Esophagus (tissue), 2 donors: ENCODE measurements around the gene TMTC4. TPM values are rescaled to one million over a fixed set of nuclear protein-coding genes. Genes with fewer than 3 reads are reported as not detected.

Experiments
- H3K27ac ChIP-seq, 2 donors: one replicate each; pipeline ENCODE4 v1.5.1; 2013; ENCODE audit warnings: low read depth in 2 of 2, mild to moderate bottlenecking in 2 of 2, inconsistent platforms in 1 of 2, low read length in 1 of 2, moderate library complexity in 1 of 2
- H3K27me3 ChIP-seq, 2 donors: one replicate each; pipeline ENCODE4 v1.6.1; 2013; ENCODE audit warnings: low read length in 2 of 2, control low read depth in 1 of 2, mild to moderate bottlenecking in 1 of 2; ENCODE audit not compliant: insufficient read depth in 2 of 2, control insufficient read depth in 1 of 2
- H3K36me3 ChIP-seq, 2 donors: one replicate each; pipeline ENCODE4 v1.6.1; 2013; ENCODE audit warnings: low read length in 1 of 2; ENCODE audit not compliant: control insufficient read depth in 2 of 2, insufficient read depth in 2 of 2
- H3K4me1 ChIP-seq, 2 donors: one replicate each; pipeline ENCODE4 v1.6.1; 2013; ENCODE audit warnings: low read length in 1 of 2; ENCODE audit not compliant: control insufficient read depth in 2 of 2, insufficient read depth in 2 of 2
- H3K4me3 ChIP-seq, 2 donors: one replicate each; pipeline ENCODE4 v1.5.1; 2013; ENCODE audit warnings: low read length in 2 of 2, mild to moderate bottlenecking in 2 of 2, low read depth in 1 of 2, moderate library complexity in 1 of 2
- H3K9me3 ChIP-seq, 2 donors: one replicate each; pipeline ENCODE4 v1.6.1; 2013; ENCODE audit warnings: mild to moderate bottlenecking in 2 of 2, low read depth in 1 of 2, low read length in 1 of 2, moderate library complexity in 1 of 2; ENCODE audit not compliant: control insufficient read depth in 2 of 2, insufficient read depth in 1 of 2
- WGBS, 2 donors: extraction: QIAGEN DNeasy Blood & Tissue Kit; methylation state at CpG; one replicate each; pipeline ENCODE4 v1.1.7; 2013; 5-methylcytosine and 5-hydroxymethylcytosine counted together
- polyA plus RNA-seq, 2 donors: library from polyadenylated mRNA; stranded (reverse); fragments of 200-250 nt; gene quantifications; one replicate each; pipeline ENCODE4 v1.2.3, GENCODE V29; 2013
- donor health status: healthy with polysubstance abuse.
- donor health status: Bipolar disorder and iron deficiency.

TMTC4 gene
- polyA plus RNA-seq, 2 donors: 4.4 to 5.5 TPM

GRCh38 chr13:100601716-100602115 lies 72.9 kb downstream of the TMTC4 start:
- no peaks in the 10 kb centered on the region for H3K27me3 ChIP-seq
- 97% methylated on average over 7 of the region's 7 CpGs for WGBS, 2 donors
- no peak overlapping the region for H3K4me3 ChIP-seq
- H3K36me3 ChIP-seq: peaks cover 0 to 2% of the 10 kb centered on the region in 2 donors
- H3K9me3 ChIP-seq: no peaks in the 10 kb centered on the region
- H3K4me1 ChIP-seq: no peaks in the 10 kb centered on the region
- no peak overlapping the region for H3K27ac ChIP-seq

- Histone ChIP-seq H3K27ac (no peak overlapping the region), H3K4me3 (no peak overlapping the region), H3K27me3 (no peaks in the 10 kb centered on the region), H3K9me3 (no peaks in the 10 kb centered on the region), H3K4me1 (no peaks in the 10 kb centered on the region), H3K36me3 (no peaks in the 10 kb centered on the region)
- 57 to 63% methylated on average over 6 of the region's 6 CpGs for WGBS, 2 donors
Measured at GRCh38 chr13:100600915-100601314, 73.7 kb downstream of the TMTC4 start.

GRCh38 chr13:100600461-100600860 lies 74.1 kb downstream of the TMTC4 start:
- H3K4me1 ChIP-seq: no peaks in the 10 kb centered on the region
- H3K9me3 ChIP-seq: no peaks in the 10 kb centered on the region
- 95 to 97% methylated on average over 6 of the region's 6 CpGs for WGBS, 2 donors
- no peak overlapping the region for H3K27ac ChIP-seq
- no peak overlapping the region for H3K4me3 ChIP-seq
- no peaks in the 10 kb centered on the region for H3K27me3 ChIP-seq
- H3K36me3 ChIP-seq: no peaks in the 10 kb centered on the region

GRCh38 chr13:100597253-100597652 lies 77.3 kb downstream of the TMTC4 start:
- 89 to 90% methylated on average over 4 of the region's 4 CpGs for WGBS, 2 donors
- Histone ChIP-seq H3K36me3 (no peaks in the 10 kb centered on the region), H3K27me3 (no peaks in the 10 kb centered on the region)

GRCh38 chr13:100596516-100596915 lies 78.1 kb downstream of the TMTC4 start:
- H3K27me3 ChIP-seq: no peaks in the 10 kb centered on the region
- no peaks in the 10 kb centered on the region for H3K9me3 ChIP-seq
- 69 to 87% methylated on average over 2 of the region's 2 CpGs for WGBS, 2 donors
- no peak overlapping the region for H3K27ac ChIP-seq
- no peak overlapping the region for H3K4me3 ChIP-seq
- H3K36me3 ChIP-seq: no peaks in the 10 kb centered on the region
- peaks cover 0 to 3% of the 10 kb centered on the region in 2 donors for H3K4me1 ChIP-seq

More at GRCh38 chr13:100597253-100597652, 77.3 kb downstream of the TMTC4 start:
- H3K9me3 ChIP-seq: no peaks in the 10 kb centered on the region
- H3K4me1 ChIP-seq: peaks cover 0 to 3% of the 10 kb centered on the region in 2 donors
- H3K27ac ChIP-seq: no peak overlapping the region
- H3K4me3 ChIP-seq: no peak overlapping the region

GRCh38 chr13:100594731-100595130 lies 79.9 kb downstream of the TMTC4 start:
- Histone ChIP-seq H3K27ac (no peak overlapping the region), H3K36me3 (no peaks in the 10 kb centered on the region), H3K4me1 (peaks cover 0 to 3% of the 10 kb centered on the region in 2 donors), H3K9me3 (no peaks in the 10 kb centered on the region), H3K4me3 (no peak overlapping the region), H3K27me3 (no peaks in the 10 kb centered on the region)
- WGBS, 2 donors: 67 to 72% methylated on average over 4 of the region's 4 CpGs

GRCh38 chr13:100594255-100594654 lies 80.3 kb downstream of the TMTC4 start:
- no peaks in the 10 kb centered on the region for H3K27me3 ChIP-seq

GRCh38 chr13:100589178-100589725 lies 85.3 kb downstream of the TMTC4 start:
- no peak overlapping the region for H3K27ac ChIP-seq
- 63 to 74% methylated on average over 6 of the region's 6 CpGs for WGBS, 2 donors
- H3K4me3 ChIP-seq: peak overlapping the region in 1 of 2 donors; percentile 82
- no peaks in the 10 kb centered on the region for H3K36me3 ChIP-seq
- H3K27me3 ChIP-seq: no peaks in the 10 kb centered on the region
- H3K9me3 ChIP-seq: no peaks in the 10 kb centered on the region
- H3K4me1 ChIP-seq: peaks cover 0 to 5% of the 10 kb centered on the region in 2 donors

More at GRCh38 chr13:100594255-100594654, 80.3 kb downstream of the TMTC4 start:
- Histone ChIP-seq H3K36me3 (no peaks in the 10 kb centered on the region), H3K4me3 (no peak overlapping the region), H3K4me1 (peaks cover 0 to 3% of the 10 kb centered on the region in 2 donors), H3K27ac (no peak overlapping the region), H3K9me3 (no peaks in the 10 kb centered on the region)
- 84 to 88% methylated on average over 9 of the region's 9 CpGs for WGBS, 2 donors

GRCh38 chr13:100588331-100589177 lies 86.0 kb downstream of the TMTC4 start, which contains the start of gene GGACT:
TSS of gene GGACT (minus strand) at chr13:100588789. CDS start at chr13:100532591, 56,198 bp downstream.
- Histone ChIP-seq H3K27me3 (no peaks in the 10 kb centered on the region), H3K9me3 (no peaks in the 10 kb centered on the region), H3K4me3 (peak within 1 kb of the TSS; percentile 78 to 82), H3K4me1 (peaks cover 0 to 5% of the 10 kb centered on the region in 2 donors), H3K36me3 (no peaks in the 10 kb centered on the region), H3K27ac (peak within 1 kb of the TSS; percentile 78 to 82)
- 6 to 7% methylated on average over 77 to 82 of the region's 82 CpGs for WGBS, 2 donors
